Natural killer cell (primary cell): ENCODE data around the gene WDR18. TPM values are rescaled to one million over a fixed set of nuclear protein-coding genes. Genes with fewer than 3 reads are reported as not detected.
A peak's percentile ranks its signal among the peaks of the same experiment; 100 is the strongest.

ENCODE experiments used
- ATAC-seq, 3 donors: fragments of 150-1000 bp in 2 of 3; fragments of 200-7000 bp in 1 of 3; cut with Tn5 transposase; 1 replicate in 1 of 3; 2 replicates in 2 of 3; pipeline ENCODE4 v1.10.0; 2021; ENCODE audit warnings: mild to moderate bottlenecking in 2 of 3, moderate library complexity in 2 of 3
- DNase-seq, 2 donors: peaks; one replicate each; pipeline versions ENCODE4 v3.0.0 to v3.0.0-alpha.2; 2013 to 2021; ENCODE audit warnings: mixed read lengths in 1 of 2
- H3K27ac ChIP-seq: one replicate; pipeline ENCODE4 v1.5.1; 2013; ENCODE audit warnings: mild to moderate bottlenecking, low read length
- H3K27me3 ChIP-seq: one replicate; pipeline ENCODE4 v1.6.1; 2013; ENCODE audit warnings: low read length; ENCODE audit not compliant: control insufficient read depth, insufficient read depth
- H3K36me3 ChIP-seq: one replicate; pipeline ENCODE4 v1.6.1; 2013; ENCODE audit warnings: low read length; ENCODE audit not compliant: control insufficient read depth, insufficient read depth
- H3K4me1 ChIP-seq: one replicate; pipeline ENCODE4 v1.6.1; 2013; ENCODE audit warnings: low read length; ENCODE audit not compliant: control insufficient read depth, insufficient read depth
- H3K4me3 ChIP-seq: one replicate; pipeline ENCODE4 v1.5.1; 2013; ENCODE audit warnings: low read length
- H3K9me3 ChIP-seq: one replicate; pipeline ENCODE4 v1.6.1; 2013; ENCODE audit warnings: low read length; ENCODE audit not compliant: control insufficient read depth, insufficient read depth
- H3K27ac Mint-ChIP-seq, 2 donors: one replicate each; pipeline ENCODE4 v1.8.0; 2022; ENCODE audit warnings: mild to moderate bottlenecking in 2 of 2, mixed read lengths in 2 of 2, moderate library complexity in 1 of 2
- H3K27me3 Mint-ChIP-seq, 2 donors: one replicate each; pipeline ENCODE4 v1.8.0; 2022; ENCODE audit warnings: low read depth in 2 of 2, mixed read lengths in 2 of 2
- H3K36me3 Mint-ChIP-seq: one replicate; pipeline ENCODE4 v1.8.0; 2022; ENCODE audit warnings: mixed read lengths
- H3K4me1 Mint-ChIP-seq, 2 donors: one replicate each; pipeline ENCODE4 v1.8.0; 2022; ENCODE audit warnings: mixed read lengths in 2 of 2
- H3K4me3 Mint-ChIP-seq: one replicate; pipeline ENCODE4 v1.8.0; 2022; ENCODE audit warnings: mild to moderate bottlenecking, moderate library complexity, mixed read lengths
- H3K9me3 Mint-ChIP-seq, 2 donors: one replicate each; pipeline ENCODE4 v1.8.0; 2022; ENCODE audit warnings: mixed read lengths in 2 of 2
- WGBS: methylation state at CpG from one replicate; pipeline ENCODE4 v1.1.7; 2013; ENCODE audit warnings: missing lambda C conversion rate; ENCODE audit not compliant: insufficient coverage; 5-methylcytosine and 5-hydroxymethylcytosine counted together
- intact Hi-C: fragments of 100-400 bp; cut with micrococcal nuclease; formaldehyde crosslinking; loops from one replicate; pipeline ENCODE4 v1.14.2; 2022
- total RNA-seq, 4 donors: library from RNA; stranded (reverse); fragments of 120-200 nt in 1 of 4; gene quantifications; one replicate each; pipeline versions ENCODE4 v1.2.3 to v1.2.4, GENCODE V29; 2013 to 2022
- TF ChIP-seq, protein P1 (sequence below): fragments of 200-600 bp; IDR thresholded peaks from one replicate; pipeline ENCODE4 v1.8.0; 2022; ENCODE audit warnings: antibody characterized with exemption

The WDR18 gene
- total RNA-seq, 3 donors from 2014 or later (not counting 1 experiment from before 2014, with no cell fraction given): 17.5 to 25.4 (median 22.7) TPM

GRCh38 chr19:1009981-1010538 is 25.9 kb downstream of the WDR18 start:
- Mint-ChIP-seq H3K4me3 (no peak overlapping the region), H3K27me3 (no peaks in the 10 kb centered on the region), H3K36me3 (no peaks in the 10 kb centered on the region), H3K27ac (no peak overlapping the region), H3K9me3 (no peaks in the 10 kb centered on the region), H3K4me1 (peaks cover 0 to 4% of the 10 kb centered on the region in 2 donors)
- peaks cover 36% of the 10 kb centered on the region for H3K36me3 ChIP-seq
- H3K9me3 ChIP-seq: no peaks in the 10 kb centered on the region
- no peaks in the 10 kb centered on the region for H3K4me1 ChIP-seq
- TF ChIP-seq, protein P1, sequence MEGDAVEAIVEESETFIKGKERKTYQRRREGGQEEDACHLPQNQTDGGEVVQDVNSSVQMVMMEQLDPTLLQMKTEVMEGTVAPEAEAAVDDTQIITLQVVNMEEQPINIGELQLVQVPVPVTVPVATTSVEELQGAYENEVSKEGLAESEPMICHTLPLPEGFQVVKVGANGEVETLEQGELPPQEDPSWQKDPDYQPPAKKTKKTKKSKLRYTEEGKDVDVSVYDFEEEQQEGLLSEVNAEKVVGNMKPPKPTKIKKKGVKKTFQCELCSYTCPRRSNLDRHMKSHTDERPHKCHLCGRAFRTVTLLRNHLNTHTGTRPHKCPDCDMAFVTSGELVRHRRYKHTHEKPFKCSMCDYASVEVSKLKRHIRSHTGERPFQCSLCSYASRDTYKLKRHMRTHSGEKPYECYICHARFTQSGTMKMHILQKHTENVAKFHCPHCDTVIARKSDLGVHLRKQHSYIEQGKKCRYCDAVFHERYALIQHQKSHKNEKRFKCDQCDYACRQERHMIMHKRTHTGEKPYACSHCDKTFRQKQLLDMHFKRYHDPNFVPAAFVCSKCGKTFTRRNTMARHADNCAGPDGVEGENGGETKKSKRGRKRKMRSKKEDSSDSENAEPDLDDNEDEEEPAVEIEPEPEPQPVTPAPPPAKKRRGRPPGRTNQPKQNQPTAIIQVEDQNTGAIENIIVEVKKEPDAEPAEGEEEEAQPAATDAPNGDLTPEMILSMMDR: no peak
- peak in 2 of 3 donors; percentile 8 to 19 for ATAC-seq
- H3K27me3 ChIP-seq: no peaks in the 10 kb centered on the region
- WGBS: 95% methylated on average over 29 of the region's 29 CpGs
- H3K4me3 ChIP-seq: no peak overlapping the region
- H3K27ac ChIP-seq: no peak overlapping the region
- no peak for DNase-seq
- intact Hi-C loops: no loop called here

DNA sequence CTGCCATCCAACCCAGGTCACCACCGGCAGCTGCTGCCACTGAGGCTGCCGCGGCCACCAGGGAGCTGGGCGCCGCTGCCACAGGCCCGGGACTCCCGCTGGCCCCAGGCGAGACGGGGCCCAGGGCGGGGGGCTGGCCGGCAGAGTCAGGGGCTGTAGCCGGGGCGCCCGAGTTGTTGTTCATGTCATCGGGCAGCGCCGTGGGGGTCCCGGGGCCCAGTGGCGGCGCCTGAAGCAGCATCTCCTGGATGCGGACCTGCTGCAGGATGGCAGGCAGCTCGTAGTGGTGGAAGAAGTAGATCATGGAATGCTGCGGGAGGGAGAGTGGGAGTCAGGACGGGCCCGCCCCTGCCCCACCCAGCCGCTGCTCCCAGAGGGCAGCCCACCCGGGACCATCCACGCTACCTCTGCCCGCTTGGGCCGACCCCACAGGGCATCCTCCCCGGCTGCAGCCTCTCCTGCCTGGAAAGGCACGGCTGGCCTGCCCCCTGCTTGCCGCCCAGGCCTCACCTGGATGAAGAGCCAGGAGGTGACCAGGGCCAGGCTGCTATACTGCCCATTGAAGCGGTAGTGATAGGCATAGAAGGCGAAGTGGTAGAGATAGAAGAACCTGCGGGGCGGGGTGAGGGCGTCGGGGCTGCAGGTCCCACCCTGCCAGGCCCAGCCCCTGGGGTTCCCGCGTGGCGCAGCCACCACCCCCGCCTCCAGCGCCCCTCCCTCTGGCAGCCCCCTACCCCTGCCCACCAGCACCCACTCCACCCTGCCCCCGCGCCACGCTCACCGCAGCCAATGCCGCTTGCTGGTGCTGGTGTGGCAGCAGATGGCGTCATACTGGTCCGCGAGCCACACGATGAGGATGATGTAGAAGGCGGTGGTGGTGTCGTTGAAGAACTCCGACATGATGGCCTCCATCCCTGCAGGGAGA is 26.7 kb downstream of the WDR18 start:
- Histone ChIP-seq H3K36me3 (peaks cover 36% of the 10 kb centered on the region), H3K27ac (no peak overlapping the region), H3K9me3 (no peaks in the 10 kb centered on the region), H3K4me1 (peaks cover 7% of the 10 kb centered on the region), H3K27me3 (no peaks in the 10 kb centered on the region), H3K4me3 (no peak overlapping the region)
- Mint-ChIP-seq H3K4me3 (no peak overlapping the region), H3K4me1 (peaks cover 0 to 9% of the 10 kb centered on the region in 2 donors), H3K9me3 (no peaks in the 10 kb centered on the region), H3K27me3 (no peaks in the 10 kb centered on the region), H3K36me3 (no peaks in the 10 kb centered on the region), H3K27ac (no peak overlapping the region)
- TF ChIP-seq, protein P1: no peak
- no peak for ATAC-seq
- WGBS: 93% methylated on average over 56 of the region's 56 CpGs
- intact Hi-C loops: no loop called here
- DNase-seq: no peak

GRCh38 chr19:1011831-1012333 is 27.7 kb downstream of the WDR18 start:
- ATAC-seq: no peak
- TF ChIP-seq, protein P1: no peak
- Mint-ChIP-seq H3K36me3 (no peaks in the 10 kb centered on the region), H3K27ac (no peak overlapping the region), H3K27me3 (no peaks in the 10 kb centered on the region), H3K4me1 (peaks cover 2 to 16% of the 10 kb centered on the region in 2 donors), H3K9me3 (no peaks in the 10 kb centered on the region), H3K4me3 (no peak overlapping the region)
- 96% methylated on average over 36 of the region's 36 CpGs for WGBS
- Histone ChIP-seq H3K9me3 (no peaks in the 10 kb centered on the region), H3K4me1 (peaks cover 16% of the 10 kb centered on the region), H3K36me3 (peaks cover 40% of the 10 kb centered on the region), H3K4me3 (no peak overlapping the region), H3K27ac (no peak overlapping the region), H3K27me3 (no peaks in the 10 kb centered on the region)
- intact Hi-C loops: no loop called here
- no peak for DNase-seq
